Muscle of leg (tissue), 11 donors: Measurements from ENCODE around the gene SETD1A. TPM values are rescaled to one million over a fixed set of nuclear protein-coding genes. Genes with fewer than 3 reads are reported as not detected.

Experiments
- DNase-seq: peaks from one replicate; pipeline ENCODE4 v3.0.0; 2013
- H3K27ac ChIP-seq: one replicate; pipeline ENCODE4 v1.5.1; 2013; ENCODE audit warnings: mild to moderate bottlenecking, low read length, control low read depth
- H3K27me3 ChIP-seq: one replicate; pipeline ENCODE4 v1.6.1; 2013; ENCODE audit warnings: low read length; ENCODE audit not compliant: control insufficient read depth, insufficient read depth
- H3K36me3 ChIP-seq: one replicate; pipeline ENCODE4 v1.6.1; 2013; ENCODE audit warnings: low read length; ENCODE audit not compliant: control insufficient read depth, insufficient read depth
- H3K4me1 ChIP-seq: one replicate; pipeline ENCODE4 v1.6.1; 2013; ENCODE audit warnings: low read length; ENCODE audit not compliant: control insufficient read depth, insufficient read depth
- H3K4me3 ChIP-seq: one replicate; pipeline ENCODE4 v1.5.1; 2013; ENCODE audit warnings: low read length, control low read depth
- H3K9me3 ChIP-seq: replicated peaks from 2 replicates; pipeline ENCODE4 v1.6.1; 2013; ENCODE audit warnings: low read depth, low read length; ENCODE audit not compliant: control insufficient read depth
- WGBS: methylation state at CpG from one replicate; pipeline ENCODE4 v1.1.5; 2013; ENCODE audit warnings: missing lambda C conversion rate; ENCODE audit not compliant: insufficient coverage; 5-methylcytosine and 5-hydroxymethylcytosine counted together
- polyA plus RNA-seq, 8 donors: library from polyadenylated mRNA; unstranded; fragments of 120-200 nt; gene quantifications; one replicate each; pipeline versions ENCODE4 v1.2.1 to v1.2.3, GENCODE V29; 2013; ENCODE audit warnings: inconsistent platforms in 1 of 8, low replicate concordance in 1 of 8; ENCODE audit not compliant: insufficient read length in 8 of 8, insufficient read depth in 1 of 8
- total RNA-seq: library from RNA; stranded (reverse); fragments of 120-200 nt; gene quantifications from one replicate; pipeline ENCODE4 v1.2.4, GENCODE V29; 2013

The SETD1A gene
- total and polyA plus RNA-seq, 9 donors, result 2.7 to 16.5 (median 12.8) TPM

GRCh38 chr16:30922960-30923535 is 34.5 kb upstream of the SETD1A start:
- H3K9me3 ChIP-seq, result no peaks in the 10 kb centered on the region
- peak; percentile 100 for DNase-seq
- no peaks in the 10 kb centered on the region for H3K27me3 ChIP-seq
- H3K36me3 ChIP-seq, result peaks cover 22% of the 10 kb centered on the region
- under 1% methylated on average over 27 of the region's 33 CpGs for WGBS
- peak overlapping the region; percentile 100 for H3K27ac ChIP-seq
- H3K4me3 ChIP-seq, result peak overlapping the region; percentile 95
- H3K4me1 ChIP-seq, result peaks cover 20% of the 10 kb centered on the region

- H3K4me1 ChIP-seq, result peaks cover 20% of the 10 kb centered on the region
- DNase-seq, result no peak
Measured at GRCh38 chr16:30923554-30924075, 33.9 kb upstream of the SETD1A start, which contains the start of gene FBXL19. FBXL19 (plus strand) TSS chr16:30923572; CDS start chr16:30925755, 2,183 bp downstream.

DNA sequence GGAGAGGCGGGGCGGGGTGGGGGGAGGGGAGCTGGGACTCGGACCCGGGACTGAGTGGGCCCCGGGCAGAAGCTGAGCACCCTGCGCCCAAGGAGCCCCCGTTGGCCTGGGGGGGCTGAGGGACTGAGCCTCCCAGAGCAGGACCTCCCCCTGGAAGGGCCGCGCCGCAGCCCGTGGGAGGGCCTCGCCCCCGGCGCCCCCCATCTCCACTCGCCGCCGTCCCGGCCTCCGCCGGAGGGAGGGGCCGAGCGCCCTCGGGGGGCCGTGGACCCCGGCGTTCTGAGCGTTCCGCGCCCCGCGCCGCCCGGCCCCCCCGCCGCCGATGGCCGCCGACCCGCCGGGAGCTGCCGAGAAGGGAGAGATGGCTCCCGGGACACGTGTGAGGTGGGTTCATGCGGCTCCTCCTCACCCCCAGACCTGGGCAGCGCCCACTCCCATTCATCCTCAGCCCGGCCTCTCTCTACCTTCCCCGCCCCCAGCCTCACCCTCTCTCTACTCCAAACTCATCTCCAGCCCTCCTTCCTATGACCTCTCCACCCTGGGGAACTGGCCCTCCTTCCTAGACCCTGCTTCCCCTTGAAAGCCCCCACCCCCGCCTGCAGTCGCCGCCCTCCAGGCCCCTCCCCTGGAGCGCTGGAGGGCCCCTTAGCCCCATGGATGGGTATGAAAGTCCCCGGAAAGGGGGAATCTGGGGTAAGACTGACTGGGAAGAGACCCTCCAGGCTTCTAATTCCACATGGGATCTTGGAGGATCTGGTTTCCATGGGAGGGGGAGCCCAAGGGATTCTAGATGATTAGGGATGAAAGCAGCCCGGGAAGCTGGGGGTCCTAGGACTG is 33.3 kb upstream of the SETD1A start:
- WGBS, result under 1% methylated on average over 46 of the region's 53 CpGs
- peak overlapping the region; percentile 77 for H3K4me3 ChIP-seq
- peak; percentile 69 for DNase-seq
- peak overlapping the region; percentile 55 for H3K27ac ChIP-seq
- H3K4me1 ChIP-seq, result peaks cover 20% of the 10 kb centered on the region
- peaks cover 32% of the 10 kb centered on the region for H3K36me3 ChIP-seq
- H3K27me3 ChIP-seq, result no peaks in the 10 kb centered on the region
- H3K9me3 ChIP-seq, result no peaks in the 10 kb centered on the region

More at GRCh38 chr16:30923554-30924075, 33.9 kb upstream of the SETD1A start, which contains the start of gene FBXL19:
- no peaks in the 10 kb centered on the region for H3K9me3 ChIP-seq
- H3K36me3 ChIP-seq, result peaks cover 26% of the 10 kb centered on the region
- H3K27me3 ChIP-seq, result no peaks in the 10 kb centered on the region
- peak within 1 kb of the TSS; percentile 100 for H3K27ac ChIP-seq
- H3K4me3 ChIP-seq, result peak within 1 kb of the TSS; percentile 95
- WGBS, result no CpG with 5 or more reads among the region's 31 CpGs

DNA sequence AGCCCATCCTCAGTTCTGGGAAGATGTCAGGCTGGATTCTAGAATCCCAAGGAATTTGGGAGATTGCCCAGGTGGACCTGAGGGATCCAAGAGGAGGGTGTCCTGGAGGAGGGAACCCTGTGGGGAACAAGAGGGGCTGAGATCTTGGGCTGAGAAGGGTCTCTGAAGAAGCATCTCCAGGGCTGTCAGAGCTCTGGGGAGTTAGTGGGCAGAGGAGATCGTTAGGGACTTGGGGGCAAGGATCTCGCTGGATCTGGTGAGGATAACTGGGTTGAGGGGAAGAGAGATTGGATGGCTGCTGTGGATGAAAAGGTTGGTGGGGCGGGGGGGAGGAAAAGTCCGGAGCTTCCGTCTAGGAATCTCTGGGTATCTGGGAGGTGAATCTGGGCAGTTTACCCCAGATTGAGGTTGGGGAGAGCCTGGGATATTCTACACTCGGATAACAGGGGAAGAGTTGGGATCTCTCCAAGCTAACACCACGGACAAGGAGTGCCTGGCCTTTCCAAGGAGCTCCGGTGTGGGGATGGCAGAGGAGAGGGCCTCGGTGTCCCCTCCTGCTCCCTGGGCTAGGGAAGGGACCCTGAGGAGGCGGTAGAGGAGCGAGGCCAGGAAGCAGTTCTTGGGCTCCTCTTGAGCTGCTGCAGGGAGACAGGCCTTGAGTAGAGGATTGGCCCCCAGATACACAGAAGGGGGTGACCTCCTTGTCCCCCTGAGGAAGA is 32.5 kb upstream of the SETD1A start:
- 56% methylated on average over 11 of the region's 11 CpGs for WGBS
- peak; percentile 50 for DNase-seq

GRCh38 chr16:30925632-30925987 is 31.9 kb upstream of the SETD1A start:
- peaks cover 41% of the 10 kb centered on the region for H3K36me3 ChIP-seq
- WGBS, result 89% methylated on average over 26 of the region's 26 CpGs
- no peak overlapping the region for H3K4me3 ChIP-seq

More for the DNA sequence above, 32.5 kb upstream of the SETD1A start:
- no peaks in the 10 kb centered on the region for H3K9me3 ChIP-seq
- peaks cover 20% of the 10 kb centered on the region for H3K4me1 ChIP-seq
- peak overlapping the region; percentile 55 for H3K27ac ChIP-seq
- no peaks in the 10 kb centered on the region for H3K27me3 ChIP-seq
- peaks cover 37% of the 10 kb centered on the region for H3K36me3 ChIP-seq
- peak overlapping the region; percentile 77 for H3K4me3 ChIP-seq

DNA sequence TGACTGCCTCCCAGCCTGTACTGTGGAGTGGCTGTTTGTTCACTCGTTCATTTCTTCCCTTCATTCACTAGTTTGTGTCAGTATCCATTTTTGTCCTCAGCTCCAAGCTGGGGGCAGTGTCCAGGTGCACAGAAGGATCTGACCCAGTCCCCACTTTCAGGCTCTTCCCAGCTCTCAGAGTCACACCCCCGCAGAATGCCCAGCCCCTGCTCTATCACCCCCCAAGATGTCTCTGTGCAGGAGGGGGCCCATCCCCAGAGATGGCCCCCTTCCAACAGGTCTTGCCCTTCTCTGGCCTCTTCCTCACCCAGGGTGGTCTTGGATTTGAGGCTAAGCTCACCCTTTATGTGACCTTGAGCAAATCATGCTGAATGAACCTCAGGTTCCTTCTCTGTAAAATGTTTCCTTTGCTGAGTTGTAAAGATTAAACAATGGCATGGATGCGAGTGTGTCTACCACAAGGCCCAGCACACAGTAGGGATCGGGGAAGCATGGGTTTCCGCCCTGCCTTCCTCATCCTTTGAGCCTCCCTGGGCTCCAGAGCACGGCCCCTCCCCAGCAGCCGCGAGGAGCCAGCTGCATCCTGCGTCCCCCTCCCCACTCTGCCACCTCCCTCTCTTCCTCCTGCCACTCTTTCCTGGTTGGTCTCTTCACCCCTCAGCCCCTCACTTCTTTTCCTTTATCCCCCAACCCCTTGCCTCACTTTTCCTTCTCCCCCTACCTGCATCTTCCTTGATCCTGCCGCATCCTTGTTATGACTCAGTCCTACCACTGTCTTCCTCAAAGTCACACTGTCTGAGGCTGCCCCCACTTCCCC is 31.4 kb upstream of the SETD1A start:
- Histone ChIP-seq H3K9me3 (no peaks in the 10 kb centered on the region), H3K36me3 (peaks cover 47% of the 10 kb centered on the region), H3K4me3 (no peak overlapping the region), H3K27ac (no peak overlapping the region), H3K27me3 (no peaks in the 10 kb centered on the region), H3K4me1 (peaks cover 16% of the 10 kb centered on the region)
- DNase-seq, result peak; percentile 48
- WGBS, result 51% methylated on average over 9 of the region's 10 CpGs

More at GRCh38 chr16:30925632-30925987, 31.9 kb upstream of the SETD1A start:
- H3K27me3 ChIP-seq, result no peaks in the 10 kb centered on the region
- H3K27ac ChIP-seq, result no peak overlapping the region
- no peaks in the 10 kb centered on the region for H3K9me3 ChIP-seq
- no peak for DNase-seq
- peaks cover 20% of the 10 kb centered on the region for H3K4me1 ChIP-seq

DNA sequence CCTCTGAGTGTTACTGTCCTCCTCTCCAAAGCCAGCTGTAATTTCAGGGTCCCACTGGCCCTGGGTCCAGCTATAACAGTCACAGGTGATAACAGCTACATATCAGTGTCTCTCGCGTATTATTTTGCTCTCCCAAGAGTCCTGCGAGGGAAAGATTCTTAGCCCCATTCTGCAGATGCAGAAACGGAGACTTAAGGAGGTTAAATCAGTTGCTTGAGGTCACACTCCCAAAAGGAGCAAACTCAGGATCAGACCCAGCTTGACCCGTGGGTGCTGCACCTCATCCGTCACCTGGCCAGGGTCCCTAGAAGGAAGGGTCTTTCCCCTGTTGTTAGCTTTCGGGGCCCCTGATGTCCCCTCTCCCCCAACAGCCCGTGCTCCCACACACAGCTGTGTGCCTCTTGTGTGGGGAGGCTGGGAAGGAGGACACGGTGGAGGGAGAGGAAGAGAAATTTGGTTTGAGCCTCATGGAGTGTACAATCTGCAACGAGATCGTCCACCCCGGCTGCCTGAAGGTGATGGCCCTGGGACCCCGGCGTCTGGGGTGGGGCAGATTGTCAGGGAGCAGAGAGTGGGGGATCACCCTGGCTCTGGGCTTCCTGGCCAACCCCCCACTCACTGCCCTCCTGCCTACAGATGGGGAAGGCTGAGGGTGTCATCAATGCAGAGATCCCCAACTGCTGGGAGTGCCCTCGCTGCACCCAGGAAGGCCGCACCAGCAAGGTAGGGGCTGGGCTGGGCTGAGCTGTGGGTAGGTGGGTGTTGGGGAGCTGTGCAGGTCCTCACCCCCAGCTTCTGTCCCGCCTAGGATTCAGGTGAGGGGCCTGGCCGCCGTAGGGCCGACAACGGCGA is 30.4 kb upstream of the SETD1A start:
- H3K4me3 ChIP-seq, result no peak overlapping the region
- peaks cover 53% of the 10 kb centered on the region for H3K36me3 ChIP-seq
- WGBS, result 76% methylated on average over 18 of the region's 22 CpGs
- DNase-seq, result peak; percentile 33
- H3K27ac ChIP-seq, result no peak overlapping the region
- H3K4me1 ChIP-seq, result peaks cover 11% of the 10 kb centered on the region
- no peaks in the 10 kb centered on the region for H3K27me3 ChIP-seq
- H3K9me3 ChIP-seq, result no peaks in the 10 kb centered on the region

- no peaks in the 10 kb centered on the region for H3K9me3 ChIP-seq
- WGBS, result 44% methylated on average over 8 of the region's 15 CpGs
- H3K27me3 ChIP-seq, result no peaks in the 10 kb centered on the region
- H3K4me3 ChIP-seq, result no peak overlapping the region
- H3K27ac ChIP-seq, result no peak overlapping the region
- peak; percentile 88 for DNase-seq
- H3K4me1 ChIP-seq, result peaks cover 11% of the 10 kb centered on the region
- H3K36me3 ChIP-seq, result peaks cover 58% of the 10 kb centered on the region
Measured at GRCh38 chr16:30927789-30928378, 29.7 kb upstream of the SETD1A start.
